HG02610 (cell line): ENCODE data around the gene CDK15.
"Not testable (repeated sequence)": the region's sequence is repeated elsewhere in the genome, so short reads cannot be mapped to it uniquely, and the experiment has no call there.

Source experiments
- ATAC-seq: cut with Tn5 transposase; IDR thresholded peaks from one replicate; pipeline ENCODE4 v1.9.1; 2021; ENCODE audit warnings: mild to moderate bottlenecking, moderate library complexity; ENCODE audit not compliant: unreplicated experiment

CDK15 gene

DNA sequence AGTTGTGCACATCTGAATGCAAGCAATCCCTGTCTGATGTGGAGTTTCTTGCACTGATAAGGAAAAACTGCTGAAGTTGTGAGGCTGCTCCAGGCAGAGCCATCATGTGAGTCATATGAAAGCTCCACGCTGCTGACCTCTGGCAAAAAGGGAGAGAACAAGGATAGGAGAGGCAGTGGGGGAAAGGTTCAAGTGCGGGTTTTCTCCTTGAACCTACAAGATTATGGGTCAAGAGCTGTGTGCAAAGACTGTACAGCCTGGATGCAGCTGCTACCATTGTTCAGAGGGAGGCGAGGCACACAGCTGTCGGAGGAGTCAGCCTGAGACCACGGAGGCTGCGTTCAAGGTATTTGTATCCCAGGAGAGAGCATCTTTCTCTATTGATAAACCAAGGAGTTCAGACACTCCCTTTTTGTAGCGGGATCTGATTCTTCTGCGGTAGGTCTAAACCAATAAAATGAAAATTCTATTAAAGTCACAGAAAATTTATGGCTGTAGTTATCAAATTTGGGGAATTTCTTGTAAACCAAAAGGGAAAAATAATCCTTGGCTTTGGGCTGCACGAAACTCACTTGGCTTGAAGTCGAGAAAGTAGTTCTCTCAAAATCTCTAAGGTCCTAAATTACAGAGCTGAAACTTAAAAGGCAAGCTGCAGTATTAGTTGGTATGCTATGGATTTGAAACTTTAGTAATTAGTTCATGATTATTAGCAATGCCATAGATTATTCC is at the start of gene CDK15:
Gene CDK15 (plus strand): TSS at position 96 of the 729 bp plus-strand sequence. CDS start 128 bp downstream, at position 224.
- no peak for ATAC-seq

DNA sequence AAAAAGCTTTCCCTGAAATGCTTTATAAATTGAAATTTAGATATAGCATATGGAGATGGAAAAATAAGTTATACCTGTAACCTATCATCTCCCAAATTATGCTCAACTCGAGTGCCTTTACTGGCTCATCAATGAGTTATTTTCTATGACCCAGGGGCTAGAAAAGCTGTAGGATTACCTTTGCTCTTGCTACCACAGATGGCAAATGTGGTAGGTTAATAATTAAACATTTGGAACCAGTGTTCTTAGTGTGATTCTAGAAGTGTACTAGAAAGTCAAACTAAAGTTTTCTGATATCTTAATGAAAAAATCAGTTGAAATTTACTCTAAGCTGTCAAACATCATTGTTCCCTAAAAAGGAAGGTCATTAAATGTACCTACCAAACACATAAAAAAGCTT is 48.1 kb upstream of the CDK15 start:
- ATAC-seq: no peak

DNA sequence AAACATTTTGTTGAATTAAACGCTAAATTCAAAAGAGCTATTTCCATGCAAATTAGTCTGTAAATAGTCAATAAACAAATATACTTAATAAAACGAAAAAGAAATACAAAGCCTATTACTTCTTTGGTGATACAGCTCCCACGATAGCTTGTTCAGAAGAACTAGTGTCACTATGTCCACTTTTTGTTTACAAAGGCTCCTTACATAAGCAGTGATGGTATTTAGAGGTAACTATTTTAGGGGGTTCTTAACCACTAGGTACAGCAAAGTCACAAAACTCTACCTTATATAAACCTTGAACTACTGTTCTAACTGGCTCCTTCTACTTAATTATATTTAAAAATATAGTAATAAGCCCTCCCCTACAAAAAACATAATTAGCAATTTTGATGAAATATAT is 47.5 kb upstream of the CDK15 start:
- ATAC-seq: no peak

DNA sequence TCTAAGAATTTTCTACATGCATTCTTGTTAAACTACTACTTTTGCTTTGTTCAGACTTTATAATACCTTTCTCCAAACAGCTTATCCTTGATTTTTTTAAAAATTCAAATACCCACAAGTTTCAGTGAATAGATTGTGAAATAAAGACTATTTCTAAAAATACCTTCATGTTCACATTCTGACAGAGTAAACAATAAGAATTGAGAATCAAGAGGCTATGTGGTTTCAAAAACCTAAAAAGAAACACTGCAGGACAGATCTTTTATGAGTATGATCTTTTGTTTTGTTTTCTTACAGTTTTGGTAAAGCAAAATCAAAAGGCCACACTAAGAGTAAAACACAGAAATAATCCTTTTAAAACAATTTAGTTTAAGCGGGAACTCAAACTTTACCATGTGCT is 46.8 kb upstream of the CDK15 start:
- ATAC-seq: no peak

DNA sequence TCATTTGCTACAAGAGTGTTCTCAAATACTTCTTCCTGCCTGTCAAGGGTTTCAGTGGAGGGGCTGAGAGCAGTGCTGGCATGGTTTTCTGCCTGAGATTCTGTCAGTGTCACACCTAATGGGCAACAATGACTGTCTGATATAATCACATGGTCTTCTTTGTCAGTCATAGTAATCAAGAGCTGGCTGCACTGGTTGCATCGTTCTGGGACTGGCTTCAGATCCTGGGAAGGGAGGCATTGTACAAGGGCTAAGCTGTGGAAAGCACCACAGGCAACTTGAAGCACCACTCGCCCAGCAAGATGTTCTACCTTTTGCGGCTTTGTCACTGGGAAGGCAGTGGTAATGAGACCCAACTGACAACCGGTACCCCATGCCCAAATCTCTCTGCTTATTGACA is 45.2 kb upstream of the CDK15 start:
- no peak for ATAC-seq

DNA sequence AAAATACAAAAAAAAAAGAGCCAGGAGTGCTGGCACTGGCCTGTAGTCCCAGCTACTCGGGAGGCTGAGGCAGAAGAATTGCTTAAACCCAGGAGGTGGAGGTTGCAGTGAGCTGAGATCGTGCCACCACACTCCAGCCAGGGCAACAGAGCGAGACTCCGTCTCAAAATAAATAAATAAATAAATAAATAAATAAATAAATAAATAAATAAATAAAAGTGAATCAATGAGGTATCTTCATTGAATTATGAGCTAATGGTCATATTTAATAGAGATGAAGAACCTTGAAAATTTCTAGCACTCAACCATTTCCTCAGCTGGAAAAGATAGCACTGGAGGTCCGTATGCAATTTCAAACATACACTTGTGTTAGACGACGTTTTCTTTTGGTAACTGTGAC is 41.9 kb upstream of the CDK15 start:
- ATAC-seq: not testable (repeated sequence)

DNA sequence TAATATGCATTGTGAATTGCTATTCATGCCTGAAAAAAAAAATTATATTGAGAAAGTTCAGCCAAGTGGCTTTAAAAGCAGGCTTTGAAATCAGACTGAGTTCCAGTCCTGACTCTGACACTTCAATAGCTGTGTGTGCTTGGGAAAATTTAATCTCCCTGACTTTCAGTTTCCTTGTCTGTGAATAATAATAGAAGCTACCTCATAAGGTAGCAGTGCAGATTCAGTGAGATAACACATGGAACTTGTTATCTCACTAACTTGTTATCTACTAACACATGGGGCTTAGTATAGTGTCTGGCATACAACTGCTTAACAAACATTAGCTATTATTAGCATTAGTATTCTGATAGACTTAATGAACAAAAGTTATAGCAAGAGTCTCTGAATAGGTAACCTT is 40.5 kb upstream of the CDK15 start:
- no peak for ATAC-seq

DNA sequence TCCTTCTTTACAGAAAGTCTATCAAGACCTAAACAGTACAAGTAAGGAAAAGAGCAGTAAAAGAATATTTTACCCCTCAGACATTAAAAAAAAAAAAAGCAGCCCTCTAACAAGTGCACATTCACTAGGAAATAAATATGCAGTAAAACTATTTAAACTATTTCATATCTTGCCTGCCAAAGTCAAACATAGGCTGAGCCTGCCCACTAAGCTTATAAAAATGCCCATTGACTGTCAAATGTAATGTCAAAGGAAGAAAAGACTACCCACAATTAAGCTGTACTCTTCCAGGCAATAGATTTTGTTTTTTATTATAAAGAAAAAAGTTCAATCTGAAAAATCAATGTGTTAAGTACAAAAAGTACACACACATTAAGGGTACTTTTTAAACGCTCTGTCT is 37.4 kb upstream of the CDK15 start:
- no peak for ATAC-seq

DNA sequence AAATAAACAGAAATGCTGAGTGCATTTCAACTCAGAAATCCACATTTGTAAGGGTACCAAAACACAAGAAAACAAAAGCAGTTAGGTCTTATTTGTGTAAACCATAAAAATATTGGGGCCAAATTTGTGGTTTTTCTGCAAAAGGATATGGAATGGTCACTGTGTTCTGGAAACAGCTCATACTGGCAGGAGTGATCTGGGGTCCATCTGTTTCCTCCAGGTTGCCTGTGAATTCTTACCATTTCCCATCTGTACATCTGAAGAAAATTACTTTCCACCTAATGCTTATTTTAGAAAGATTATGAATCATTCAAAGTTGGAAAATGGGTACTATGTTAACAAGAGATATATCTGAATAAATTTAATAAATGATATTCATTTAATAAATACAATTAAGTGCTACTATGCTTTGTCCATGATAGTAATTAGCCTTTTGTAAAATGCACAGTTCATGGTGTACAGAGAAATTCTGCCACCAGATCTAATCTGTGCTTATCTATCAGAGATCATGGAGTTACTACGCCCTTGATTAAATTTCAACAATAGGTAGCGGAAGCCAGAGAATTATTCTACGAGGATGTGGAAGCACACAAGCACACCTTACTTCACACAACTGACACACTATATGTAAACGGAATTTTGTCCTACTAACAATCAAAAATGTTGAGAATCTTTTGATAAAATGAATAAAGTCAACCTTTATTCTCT is 36.5 kb upstream of the CDK15 start:
- ATAC-seq: no peak

DNA sequence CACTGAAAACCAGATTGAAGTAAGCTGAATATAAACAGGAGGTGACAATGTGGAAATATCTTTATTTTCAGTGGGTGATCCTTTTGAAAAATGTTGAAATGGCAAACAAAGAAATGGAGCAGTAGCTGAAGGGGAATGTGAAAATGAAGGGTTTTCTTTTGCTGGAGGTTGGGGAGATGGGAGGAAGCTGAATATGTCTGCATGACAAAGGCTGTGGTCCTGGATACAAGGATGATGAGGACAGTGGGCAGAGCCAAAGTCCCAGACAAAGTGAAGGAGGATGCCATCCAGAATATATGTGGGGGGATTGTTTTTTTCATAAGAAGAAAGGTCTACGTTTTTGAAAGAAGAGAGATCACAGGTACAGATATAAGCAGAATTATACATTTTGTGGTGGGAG is 32.3 kb upstream of the CDK15 start:
- no peak for ATAC-seq

DNA sequence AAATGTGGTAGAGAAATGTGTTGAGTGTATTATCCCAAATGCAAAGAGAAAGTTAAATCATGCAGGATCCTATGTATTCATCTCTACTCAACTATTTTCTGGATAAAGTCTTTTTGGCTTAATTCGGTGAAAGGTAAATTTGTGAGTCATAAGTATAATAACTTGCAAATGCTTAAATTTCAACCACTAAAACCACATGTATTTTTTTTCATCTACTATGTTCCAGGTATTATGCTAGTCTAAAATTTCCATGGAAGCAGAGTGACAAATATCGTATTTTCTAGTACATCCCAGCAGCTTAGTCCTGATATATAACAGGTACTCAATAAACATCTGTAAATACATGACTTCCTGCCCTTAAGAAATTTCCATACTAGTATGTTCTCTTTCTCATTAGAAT is 31.8 kb upstream of the CDK15 start:
- no peak for ATAC-seq

DNA sequence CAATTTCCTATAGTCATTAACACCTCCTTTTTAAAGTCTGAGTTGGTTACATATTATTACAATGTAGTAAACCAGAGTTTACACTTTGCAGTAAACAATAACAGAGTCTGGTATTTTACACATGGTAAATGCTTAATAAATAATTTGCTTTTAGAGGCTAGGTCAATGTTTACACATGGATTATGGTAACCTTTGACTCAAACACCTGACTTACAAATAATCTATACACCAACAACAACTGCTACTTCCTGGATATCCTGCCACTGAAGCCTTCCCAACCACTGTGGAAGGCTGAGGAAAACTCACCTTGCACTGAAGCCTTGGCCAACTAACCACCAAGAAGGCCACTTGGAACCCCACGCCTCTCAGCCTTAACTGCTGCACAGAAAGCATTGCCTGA is 31.0 kb upstream of the CDK15 start:
- no peak for ATAC-seq

DNA sequence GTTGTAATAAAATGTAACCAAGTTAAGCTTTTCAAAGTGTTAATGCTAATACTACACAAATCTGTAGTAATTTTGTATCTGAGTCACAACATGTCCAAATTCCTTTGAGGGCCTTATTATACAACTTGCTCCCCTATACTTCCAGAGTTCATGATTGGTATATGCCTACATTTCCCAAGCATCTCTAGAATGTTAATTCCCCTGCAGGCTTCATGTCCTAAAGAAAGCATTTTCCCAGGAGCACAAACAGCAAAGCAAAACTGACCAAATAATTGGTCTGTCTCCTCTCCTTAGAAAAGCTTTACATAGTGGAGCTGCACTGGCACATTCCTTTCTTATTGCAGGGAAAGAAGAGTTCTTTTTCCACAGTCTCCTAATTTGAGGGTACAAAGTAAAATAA is 29.3 kb upstream of the CDK15 start:
- no peak for ATAC-seq

DNA sequence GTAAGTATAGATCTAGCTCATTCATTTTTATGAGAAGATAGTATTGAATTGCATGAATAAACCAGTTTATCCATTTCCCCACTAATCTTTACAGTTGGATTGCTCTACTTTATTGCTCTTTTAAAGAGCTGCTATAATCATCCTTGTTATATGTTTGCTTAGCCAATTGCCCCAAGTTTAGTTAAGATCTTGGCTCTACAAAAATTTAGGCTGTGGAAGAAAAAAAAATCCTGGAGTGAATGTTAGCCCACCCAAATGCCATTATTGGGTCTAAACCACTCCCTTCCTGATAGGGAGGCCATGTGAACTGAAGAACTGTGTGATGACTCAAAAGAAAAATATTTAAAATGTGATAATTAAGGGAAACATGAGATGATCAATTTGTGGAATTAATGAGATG is 28.5 kb upstream of the CDK15 start:
- ATAC-seq: no peak

DNA sequence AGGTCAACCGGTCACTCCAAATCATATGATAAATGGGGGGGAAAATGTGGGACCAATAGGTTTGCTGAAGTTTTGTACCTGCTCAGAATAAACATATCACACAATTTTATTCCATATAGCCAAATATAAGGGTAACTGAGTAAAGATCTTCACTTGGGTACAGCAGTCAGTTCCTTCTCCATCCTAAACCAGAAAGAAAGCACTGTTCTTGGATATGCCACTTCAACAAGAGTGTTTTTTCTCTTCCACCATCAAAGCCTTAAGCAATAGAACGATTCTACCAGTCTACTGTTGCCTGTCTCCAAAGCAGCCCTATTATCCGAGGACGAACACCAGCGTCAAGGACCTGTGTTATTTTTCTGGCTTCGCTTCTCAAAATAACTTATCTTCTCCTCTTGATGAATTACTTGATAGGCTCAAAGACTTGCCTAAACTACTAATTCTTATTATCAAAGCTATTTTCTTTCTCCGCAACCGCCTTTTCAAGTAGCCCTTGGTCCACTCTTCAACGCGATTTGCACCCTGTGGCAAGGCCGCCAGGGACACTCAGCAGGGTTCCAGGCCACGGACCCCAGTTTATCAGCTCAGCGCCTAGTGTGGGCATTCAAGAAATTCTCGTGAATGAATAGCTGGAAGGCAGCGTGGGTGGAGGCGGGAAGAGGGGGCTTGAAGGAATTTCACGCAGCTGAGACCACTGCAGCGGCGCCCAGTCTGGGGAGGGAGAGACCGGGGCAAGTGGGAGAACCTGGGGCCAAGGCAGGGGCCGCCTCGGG is 26.2 kb upstream of the CDK15 start:
- no peak for ATAC-seq

DNA sequence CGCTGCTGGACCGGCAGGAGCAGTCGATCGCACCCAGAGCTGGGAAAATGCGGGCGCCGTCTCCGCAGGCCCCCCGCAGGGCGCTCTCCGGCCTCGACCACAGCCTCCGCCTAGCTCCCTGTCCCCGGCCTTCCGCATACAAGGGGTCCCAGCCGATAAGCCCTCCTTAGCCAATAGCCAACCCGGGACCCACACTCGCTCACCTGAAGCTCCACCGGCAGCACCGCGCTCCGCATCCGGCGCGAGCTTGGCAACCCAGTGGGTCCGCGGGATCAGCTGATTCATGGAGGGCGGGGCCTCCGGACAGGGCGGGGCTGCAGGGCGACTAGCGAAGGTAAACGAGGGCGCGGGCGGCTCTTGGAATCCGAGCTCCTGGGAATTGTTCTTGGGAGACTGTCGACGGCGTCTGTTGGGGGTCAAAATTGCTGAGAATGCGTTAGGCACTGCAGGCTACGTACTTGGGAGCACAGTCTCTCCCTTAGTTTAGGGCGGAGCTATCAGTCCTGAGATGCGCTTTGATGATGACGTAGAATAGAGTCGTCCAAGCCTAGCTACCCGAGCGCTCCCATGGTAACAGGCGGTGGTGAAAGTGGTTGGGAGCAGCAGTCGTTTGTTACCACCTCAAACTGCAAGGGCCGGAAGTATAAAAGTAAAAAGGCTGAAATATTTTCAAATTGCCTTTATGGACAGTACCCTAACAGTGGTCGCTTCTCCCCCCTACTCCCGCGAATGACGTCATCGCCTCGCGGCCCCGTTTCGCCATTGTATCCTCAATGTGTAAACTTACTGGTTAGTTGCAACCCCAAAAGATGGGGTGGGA is 25.5 kb upstream of the CDK15 start, which contains the start of gene ALS2:
Gene ALS2 (minus strand): TSS at position 260 of the 820 bp plus-strand sequence. CDS start 12,048 bp downstream, outside the sequence.
- peak; percentile 95 for ATAC-seq

DNA sequence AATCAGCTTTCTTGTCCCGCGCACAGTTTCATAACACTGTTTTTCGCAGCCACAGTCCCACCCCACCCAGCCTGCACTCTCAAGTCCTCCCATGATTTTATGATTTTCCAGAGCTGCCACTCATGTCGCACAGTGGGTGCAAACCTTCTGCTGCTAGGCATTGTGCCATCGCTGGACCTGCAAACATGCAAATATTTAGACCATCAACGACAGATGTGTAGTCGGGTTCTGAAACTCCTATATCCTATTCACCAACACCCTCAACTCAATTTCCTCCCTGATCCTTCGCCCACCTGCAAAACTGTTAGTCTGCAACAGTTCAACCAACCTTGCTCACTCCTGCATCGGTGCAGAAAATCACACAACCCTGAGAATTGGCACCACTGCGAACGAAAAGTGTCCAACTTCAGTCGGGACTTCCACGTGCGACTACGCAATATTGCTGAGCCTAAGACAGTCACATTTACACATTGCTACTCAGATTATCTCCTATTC is 24.7 kb upstream of the CDK15 start:
- no peak for ATAC-seq

DNA sequence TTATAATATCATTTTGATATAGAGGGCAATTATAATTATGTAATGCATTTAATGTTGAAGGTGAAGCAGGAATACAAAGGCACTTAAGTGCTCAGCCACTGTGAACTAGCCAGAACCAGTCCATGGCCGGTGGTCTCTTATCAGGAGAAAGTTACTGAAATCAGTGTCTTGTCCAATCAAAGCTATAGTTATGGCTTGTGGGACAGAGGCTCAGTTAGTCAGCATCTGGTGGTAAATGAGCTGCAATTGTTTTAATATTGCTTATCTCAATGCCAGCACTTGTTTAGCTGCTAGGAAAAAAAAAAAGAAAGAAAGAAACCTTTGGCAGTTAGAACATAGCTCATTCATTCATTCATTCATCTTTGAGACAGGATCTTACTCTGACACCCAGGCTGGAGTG is 21.8 kb upstream of the CDK15 start:
- no peak for ATAC-seq

DNA sequence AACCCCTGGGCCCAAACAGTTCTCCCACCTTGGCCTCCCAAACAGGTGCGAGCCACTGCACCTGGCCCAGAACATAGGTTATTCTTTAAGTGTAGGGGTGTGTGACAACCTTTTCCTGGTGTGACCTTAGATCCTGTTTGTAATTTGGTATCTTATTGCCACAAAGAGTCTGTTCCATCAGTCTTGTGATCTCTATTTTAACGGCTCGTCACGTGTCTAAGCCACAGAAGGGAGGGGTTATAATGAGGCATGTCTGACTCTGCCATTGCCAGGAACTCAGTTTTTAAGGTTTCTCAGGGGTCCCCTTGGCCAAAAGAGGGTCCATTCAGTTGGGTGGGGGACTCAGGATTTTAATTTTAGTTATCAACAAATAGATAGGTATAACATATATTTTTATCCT is 21.2 kb upstream of the CDK15 start:
- no peak for ATAC-seq

DNA sequence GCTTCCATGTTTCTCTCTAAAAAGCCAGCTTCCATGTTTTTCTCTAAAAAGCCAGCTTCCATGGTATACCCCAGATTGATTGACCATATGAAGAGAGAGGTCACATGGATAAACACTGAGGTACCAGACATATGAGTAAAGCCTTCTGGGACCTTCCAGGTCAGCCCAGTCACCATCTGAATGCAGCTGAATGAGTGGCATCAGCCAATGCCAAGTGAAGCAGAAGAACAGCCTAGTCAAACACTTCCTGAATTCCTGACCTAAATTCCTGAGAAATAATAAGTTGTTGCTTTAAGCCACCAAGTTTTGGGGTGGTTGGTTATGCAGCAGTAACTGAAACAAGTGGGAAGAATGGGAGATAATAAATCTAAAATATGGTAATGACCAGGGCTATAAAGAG is 19.9 kb upstream of the CDK15 start:
- no peak for ATAC-seq

DNA sequence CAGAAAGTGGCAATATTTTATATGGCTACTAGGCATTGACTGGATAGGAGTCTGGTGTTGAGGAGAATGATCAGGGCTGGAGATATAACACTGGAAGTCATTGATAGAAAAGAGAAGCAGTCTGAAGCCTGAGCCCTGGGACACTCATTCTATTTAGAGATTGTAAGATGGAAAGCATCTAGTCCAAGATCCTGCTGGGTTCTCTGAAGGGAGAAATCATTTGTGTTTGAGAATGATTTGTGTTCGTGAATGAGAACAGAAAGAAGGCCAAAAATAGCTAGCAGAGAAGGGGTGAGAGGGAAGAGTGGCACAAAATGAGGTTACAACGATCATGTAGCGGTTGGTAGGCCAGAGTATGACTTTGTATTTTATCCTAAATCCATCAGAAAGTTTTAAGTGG is 18.0 kb upstream of the CDK15 start:
- no peak for ATAC-seq
